ENCODE data around the gene NCR2. TPM values are rescaled to one million over a fixed set of nuclear protein-coding genes. Genes with fewer than 3 reads are reported as not detected.

NCR2 gene
- total RNA-seq, 1 donor from 2014 or later, result not detected

DNA sequence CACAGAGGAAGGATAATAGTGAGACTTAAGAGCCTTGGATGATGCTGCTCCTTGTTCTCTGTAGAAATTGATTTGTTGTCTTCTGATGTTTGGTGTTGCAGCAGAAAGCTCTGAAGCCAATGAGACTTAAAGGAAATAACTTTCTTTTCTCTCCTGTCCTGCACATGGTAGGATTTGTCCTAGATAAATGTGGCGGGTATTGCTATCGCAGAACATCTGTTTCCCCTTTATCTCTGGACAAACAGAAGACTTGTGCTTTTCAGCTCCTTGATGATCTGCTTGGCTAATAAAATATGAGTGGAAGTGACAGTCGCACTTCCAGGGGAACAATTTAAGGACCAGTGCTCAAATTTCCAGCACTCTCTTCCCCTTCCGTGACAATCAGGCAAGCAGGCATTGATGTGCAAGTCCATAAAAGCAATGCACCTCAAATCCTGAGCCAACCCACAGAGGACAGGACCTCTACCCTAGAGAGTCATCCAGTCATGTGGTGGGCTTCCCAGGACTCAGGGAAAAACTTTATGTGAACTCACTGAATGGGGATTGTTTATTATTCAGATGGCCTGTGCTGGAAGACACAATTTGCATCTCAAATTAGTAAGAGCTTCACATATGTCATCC, 9.9 kb upstream of the NCR2 start:
- no peak for DNase-seq (ENCODE audit: missing footprints)
- intact Hi-C loops (cut with DNase I), result no loop called here
- ATAC-seq, result no peak

DNA sequence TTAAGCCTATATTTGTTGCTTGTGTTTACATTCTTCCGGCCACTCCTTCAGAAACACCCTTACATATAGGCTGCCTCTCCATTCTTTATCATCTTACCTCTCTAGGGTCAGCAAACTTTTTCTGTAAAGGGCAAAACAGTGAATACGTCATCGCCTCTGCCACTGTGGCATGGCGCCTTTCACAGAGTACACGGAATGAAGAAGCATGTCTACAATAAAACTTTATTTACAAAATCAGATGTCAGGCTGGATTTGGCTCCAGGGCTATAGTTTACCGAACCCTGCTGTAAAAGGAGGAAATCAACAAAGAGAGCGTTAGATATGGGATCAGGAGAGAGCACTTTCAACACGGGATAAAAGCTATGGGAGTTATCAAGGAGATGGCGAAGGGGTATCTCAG, 9.3 kb upstream of the NCR2 start:
- DNase-seq (ENCODE audit: missing footprints) (no peak), ATAC-seq (no peak)
- intact Hi-C loops (cut with DNase I), result no loop called here

DNA sequence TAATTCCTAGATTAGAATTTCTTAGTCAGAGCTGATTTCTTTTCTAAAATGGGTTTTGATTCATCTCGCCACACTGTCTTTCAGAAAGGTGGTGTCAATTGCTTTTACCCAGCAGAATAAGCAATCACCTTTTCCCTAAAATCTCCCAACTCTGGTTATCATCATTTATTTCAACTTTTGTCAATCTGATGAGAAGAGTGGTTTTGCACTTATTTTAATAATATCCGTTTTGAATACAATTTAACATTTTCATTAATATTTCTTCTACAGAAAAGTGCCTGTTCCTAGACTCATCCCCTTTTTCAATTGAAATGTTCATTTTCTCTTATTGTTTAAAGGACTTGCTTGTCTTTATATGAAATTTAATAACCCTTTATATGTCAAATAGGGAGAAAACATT, 8.2 kb upstream of the NCR2 start:
- intact Hi-C loops (cut with DNase I), result no loop called here
- ATAC-seq (no peak), DNase-seq (ENCODE audit: missing footprints) (no peak)

DNA sequence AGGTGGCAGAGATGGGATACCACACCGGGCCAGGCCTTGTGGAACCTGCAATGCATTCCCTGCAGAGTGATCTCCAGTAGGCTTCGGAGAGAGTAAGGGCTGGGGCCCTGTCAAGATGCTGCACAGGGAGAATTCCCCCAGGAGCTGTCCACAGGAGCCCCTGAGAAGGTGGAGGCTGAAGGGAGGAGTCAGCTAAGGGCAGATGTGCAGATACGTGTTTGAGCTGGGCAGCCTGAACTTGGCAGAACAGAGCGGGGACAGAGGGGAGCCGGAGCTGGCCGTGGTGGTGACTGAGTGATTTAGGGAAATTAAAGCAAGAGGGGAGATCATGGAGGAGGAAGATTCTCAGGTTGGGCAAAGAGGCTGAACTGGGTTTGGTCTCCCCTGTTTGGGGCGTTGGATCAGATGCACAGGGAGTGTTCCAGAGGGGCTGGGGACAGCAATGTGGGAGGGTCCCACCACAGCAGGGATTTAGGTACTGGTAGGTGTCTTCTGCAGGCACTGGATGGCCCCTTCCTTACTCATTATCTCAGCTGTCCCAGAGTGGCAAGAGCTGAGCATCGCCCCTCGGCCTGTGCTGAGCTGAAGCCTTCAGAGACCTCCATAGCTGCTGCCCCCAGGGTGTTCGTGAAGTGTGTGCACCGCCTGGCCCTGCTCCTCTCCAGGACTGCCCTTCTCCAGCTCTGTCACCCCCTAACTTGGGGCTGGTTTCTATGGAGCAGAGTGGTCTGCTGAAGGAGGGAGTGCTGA, 3.8 kb upstream of the NCR2 start:
- no peak for DNase-seq (ENCODE audit: missing footprints)
- intact Hi-C loops (cut with DNase I), result no loop called here
- no peak for ATAC-seq

DNA sequence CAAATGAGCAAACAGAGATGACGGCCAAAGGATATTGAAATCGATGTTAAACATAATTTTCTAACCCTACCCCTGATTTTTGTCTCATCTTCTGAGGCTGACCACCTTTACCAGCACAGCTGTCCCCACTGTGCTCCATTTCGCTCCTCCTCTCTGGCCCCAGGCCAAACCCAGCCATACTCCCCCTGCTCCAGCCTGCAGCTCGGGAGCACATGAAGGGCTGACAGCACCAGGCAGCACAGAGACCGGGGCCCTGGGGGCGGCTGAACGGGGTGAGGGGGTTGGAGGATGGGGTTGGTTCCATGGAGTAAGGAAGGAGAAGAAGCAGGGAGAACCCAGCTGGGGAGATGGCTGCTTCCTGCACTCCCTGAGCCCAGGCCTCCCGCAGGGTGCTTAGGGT, 3.2 kb upstream of the NCR2 start:
- intact Hi-C loops (cut with DNase I), result no loop called here
- no peak for DNase-seq (ENCODE audit: missing footprints)
- ATAC-seq, result no peak

DNA sequence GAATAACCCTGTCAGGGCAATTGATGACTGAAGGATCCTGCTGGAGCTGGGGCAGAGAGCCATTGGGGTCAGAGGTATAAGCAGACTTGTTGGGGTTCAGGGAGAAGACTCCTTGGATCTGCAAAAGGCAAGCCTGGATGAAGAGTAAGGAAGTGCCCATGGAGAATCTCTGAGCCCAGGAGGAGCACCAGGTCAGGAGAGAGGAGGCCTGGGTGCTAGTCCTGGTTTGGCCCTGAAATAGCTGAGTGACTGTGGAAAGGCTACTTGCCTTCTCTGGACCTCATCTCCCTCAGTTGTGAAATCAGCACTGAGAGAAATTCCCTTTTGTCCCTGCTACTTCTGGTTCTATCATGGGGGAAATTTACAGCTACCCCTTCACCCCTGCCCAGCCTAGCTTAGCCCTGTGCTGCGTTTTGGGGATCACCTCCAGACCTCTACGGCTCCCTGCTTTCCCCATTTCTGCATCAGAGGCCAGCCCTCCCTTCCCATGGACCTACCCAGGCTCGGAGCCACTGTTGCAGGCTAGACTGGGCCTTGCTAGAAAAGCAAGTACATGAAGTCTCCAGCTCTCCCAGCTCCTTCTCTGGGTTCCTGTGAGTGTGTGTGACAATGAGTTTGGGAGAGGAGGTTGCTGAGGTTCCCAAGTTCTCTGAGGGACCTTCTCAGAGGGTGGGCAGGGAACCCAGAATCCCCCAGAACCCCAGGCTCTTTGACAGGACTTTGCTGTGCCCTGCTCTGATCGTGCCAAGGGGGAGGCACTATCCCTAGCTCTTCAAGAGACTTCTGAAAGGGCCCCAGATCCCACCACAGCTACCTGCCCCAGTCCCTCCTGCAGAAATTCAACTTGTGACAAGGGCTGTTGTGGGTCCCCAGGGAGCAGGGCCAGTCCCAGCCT, 2.3 kb upstream of the NCR2 start:
- DNase-seq (ENCODE audit: missing footprints) (no peak), ATAC-seq (no peak)
- intact Hi-C loops (cut with DNase I), result no loop called here

DNA sequence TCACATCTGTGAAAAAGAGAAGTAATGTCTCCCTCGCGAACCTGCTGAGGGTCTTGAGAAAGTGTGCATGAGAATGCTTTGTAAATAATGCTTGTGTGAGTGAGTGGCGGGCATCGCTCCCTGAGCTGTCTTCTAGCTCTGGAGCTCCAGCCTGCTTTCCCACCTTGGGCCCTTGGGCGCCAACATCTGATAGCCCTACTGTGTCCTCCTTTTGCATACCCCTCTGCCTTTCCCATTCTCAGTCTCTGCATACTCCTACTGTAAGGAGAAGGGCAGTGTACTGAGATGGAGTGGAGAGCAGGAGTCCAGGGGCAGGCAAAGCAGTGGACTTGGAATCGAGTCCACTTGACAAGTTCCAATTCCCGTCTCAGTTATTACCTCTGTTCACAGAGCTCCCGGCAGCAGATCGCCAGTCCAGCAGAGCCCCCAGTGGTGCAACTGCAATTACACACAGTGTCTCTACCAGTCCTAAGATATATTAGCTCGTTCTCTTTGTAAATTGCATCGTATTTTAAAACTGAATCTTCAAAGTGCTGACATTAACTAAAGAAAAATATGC, 847 bp upstream of the NCR2 start:
- DNase-seq (ENCODE audit: missing footprints) (no peak), ATAC-seq (no peak)
- intact Hi-C loops (cut with DNase I), result no loop called here

DNA sequence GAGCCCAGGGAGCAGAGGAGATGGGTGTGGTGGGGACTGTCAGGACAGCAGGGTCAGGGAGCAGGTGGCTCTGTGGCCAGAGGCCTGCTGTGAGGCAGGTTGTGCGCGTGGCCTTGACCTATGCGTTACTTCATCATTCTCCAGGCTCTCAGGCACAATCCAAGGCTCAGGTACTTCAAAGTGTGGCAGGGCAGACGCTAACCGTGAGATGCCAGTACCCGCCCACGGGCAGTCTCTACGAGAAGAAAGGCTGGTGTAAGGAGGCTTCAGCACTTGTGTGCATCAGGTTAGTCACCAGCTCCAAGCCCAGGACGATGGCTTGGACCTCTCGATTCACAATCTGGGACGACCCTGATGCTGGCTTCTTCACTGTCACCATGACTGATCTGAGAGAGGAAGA, 535 bp downstream of the NCR2 start:
- no peak for ATAC-seq
- intact Hi-C loops (cut with DNase I), result no loop called here
- no peak for DNase-seq (ENCODE audit: missing footprints)

DNA sequence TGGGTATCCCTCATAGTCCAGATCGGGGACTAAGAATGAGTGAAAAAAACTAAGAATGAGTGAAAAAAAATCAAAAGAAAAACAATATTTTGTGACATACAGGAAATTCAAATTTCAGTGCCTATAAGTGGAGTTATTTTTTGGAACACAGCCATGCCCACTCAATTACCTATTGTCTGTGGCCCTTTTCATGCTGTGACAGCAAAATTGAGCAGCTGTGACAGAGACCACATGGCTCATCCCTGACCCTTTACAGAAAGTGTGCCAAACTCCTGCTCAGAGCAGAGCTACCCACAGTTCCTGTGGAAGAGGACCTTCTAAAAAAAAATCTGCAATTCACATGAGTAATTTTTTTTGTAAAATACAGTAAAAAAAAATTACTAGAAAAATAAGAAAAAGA, 1.4 kb downstream of the NCR2 start:
- no peak for DNase-seq (ENCODE audit: missing footprints)
- intact Hi-C loops (cut with DNase I), result no loop called here
- ATAC-seq, result no peak

DNA sequence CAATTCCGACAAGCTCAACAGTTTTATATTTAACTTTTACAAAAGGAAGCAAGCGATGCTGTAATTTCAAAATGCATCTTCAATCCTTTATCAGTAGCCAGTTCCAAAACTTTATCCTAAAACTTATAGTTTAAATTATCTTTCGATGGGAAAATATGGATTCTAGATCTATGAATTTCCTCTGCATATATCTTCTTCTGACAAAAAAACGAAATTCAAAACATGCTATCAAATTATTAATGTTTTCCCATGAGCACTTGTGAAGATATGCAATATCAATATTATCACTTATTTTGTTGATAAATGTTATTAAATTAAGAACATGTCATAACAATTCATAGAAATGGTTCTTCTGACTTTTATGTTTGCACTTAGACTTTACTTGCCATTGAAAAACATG, 2.3 kb downstream of the NCR2 start:
- DNase-seq (ENCODE audit: missing footprints) (no peak), ATAC-seq (no peak)
- intact Hi-C loops (cut with DNase I), result no loop called here

DNA sequence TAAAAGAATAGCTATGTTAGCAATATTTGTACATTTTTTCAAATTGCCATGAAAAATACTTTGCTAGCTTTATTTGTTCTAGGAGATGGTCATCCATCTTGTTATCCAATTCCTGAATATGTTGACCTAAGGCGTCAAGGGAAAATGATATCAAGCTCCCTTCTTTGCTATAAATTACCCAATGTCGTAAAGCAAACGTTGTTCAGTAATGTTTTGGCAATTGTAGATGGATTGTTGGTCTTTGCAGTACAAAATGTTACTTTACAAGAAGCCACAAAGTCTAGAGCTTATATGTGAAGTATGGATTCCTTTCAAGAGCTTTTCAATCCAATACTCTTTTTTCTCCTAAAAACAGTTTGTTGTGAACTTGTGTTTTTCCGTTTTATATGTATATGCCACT, 3.3 kb downstream of the NCR2 start:
- ATAC-seq, result no peak
- intact Hi-C loops (cut with DNase I), result no loop called here
- no peak for DNase-seq (ENCODE audit: missing footprints)

DNA sequence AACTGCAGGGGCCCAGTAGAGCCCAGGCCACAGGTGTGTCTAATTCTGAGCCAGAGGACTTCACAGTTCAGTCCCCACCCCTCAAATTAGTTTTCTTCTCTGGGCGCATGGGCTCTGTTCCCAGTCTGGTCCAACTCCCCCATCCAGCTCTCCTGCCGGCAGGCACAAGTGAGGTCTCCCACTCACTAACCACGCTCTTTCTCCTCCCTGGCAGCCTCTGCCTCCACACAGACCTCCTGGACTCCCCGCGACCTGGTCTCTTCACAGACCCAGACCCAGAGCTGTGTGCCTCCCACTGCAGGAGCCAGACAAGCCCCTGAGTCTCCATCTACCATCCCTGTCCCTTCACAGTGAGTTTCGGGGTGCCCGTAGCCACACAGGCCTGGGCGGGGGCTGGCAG, 6.2 kb downstream of the NCR2 start:
- ATAC-seq, result no peak
- no peak for DNase-seq (ENCODE audit: missing footprints)
- intact Hi-C loops (cut with DNase I), result no loop called here

DNA sequence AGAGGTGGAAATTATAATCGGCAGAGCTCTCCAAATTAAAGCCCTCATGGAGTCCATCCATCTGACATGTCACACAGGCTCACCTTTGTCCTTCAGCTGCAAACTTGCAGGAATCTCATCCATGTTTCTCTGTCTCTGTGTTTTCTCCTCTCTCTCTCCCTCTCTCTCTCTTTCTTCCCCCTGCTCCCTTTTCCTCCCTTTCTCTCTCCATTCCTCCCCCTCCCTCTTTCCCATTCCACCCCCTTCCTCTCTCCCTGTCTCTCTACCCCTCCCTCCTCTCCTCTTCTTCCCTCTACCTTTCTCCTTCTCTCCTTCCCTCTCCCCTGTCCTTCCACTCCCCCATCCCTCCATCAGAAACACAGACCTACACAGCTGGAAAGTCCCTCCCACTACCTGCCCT, 6.8 kb downstream of the NCR2 start:
- DNase-seq (ENCODE audit: missing footprints) (no peak), ATAC-seq (no peak)
- intact Hi-C loops (cut with DNase I), result no loop called here

DNA sequence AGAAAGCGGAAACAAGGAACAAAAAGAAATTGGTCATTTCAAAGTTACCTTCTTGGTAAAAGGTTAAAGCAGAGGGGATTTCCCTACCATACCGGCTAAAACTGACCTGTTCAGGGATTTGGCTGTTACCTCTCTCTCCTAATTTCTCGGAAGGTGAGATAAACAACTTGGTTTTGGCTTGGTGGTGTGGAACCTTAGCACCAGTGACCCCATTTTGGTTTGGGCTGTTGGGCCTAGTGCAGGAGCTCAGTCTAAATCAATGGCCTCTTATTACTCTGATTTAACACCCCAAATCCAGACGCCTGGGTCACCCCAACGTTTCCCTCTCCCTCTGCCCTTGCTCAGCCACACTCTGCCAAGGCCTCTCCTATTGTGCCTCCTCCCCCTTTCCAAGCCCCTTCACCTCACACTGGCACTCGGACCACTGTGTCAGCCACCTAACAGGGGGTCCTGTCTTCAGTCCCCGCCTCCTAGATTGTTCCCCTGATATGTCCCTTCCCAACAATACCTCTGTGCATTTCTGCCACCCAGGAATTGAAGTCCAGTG, 8.3 kb downstream of the NCR2 start:
- DNase-seq (ENCODE audit: missing footprints) (no peak), ATAC-seq (no peak)
- intact Hi-C loops (cut with DNase I), result no loop called here

DNA sequence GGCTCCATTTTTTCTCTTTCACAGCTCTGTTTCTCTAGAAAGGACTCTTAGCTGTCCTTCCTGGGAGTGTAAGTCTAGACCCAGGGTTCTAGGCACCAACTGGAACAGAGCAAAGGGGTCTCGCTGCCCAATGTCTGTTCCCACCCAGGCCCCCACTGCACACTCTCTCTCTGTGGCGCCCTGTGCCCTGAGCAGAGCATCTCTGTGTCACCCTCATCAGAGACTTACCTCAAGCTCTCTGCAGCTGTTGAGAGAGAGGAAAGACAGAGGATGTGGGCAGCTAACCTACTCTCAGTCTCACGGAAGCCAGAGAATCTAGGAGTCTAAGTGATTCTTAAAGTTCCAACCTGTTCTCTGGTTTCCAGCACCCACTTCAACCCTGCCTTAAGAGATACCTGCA, 9.5 kb downstream of the NCR2 start:
- intact Hi-C loops (cut with DNase I), result no loop called here
- no peak for ATAC-seq
- DNase-seq (ENCODE audit: missing footprints), result no peak

DNA sequence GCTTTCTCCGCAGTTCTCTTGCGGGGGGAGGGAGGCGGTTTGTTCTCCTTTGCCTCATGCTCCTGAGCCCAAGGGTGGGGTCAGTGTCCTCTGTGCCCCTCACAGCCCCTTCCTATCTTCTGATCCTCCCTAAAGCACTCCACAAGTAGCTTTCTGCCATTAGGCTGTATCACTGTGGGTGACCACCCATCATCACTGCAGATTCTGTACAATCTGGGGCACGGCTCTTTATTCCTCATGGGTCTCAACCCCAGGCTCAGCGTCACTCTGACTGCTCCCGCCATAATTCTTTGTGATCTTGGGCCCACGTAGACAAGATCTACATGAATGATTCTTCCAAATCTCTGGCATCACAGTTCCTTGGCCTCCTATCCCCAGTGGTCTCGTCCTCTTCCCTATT, 10.5 kb downstream of the NCR2 start:
- ATAC-seq (no peak), DNase-seq (ENCODE audit: missing footprints) (no peak)
- intact Hi-C loops (cut with DNase I), result no loop called here

DNA sequence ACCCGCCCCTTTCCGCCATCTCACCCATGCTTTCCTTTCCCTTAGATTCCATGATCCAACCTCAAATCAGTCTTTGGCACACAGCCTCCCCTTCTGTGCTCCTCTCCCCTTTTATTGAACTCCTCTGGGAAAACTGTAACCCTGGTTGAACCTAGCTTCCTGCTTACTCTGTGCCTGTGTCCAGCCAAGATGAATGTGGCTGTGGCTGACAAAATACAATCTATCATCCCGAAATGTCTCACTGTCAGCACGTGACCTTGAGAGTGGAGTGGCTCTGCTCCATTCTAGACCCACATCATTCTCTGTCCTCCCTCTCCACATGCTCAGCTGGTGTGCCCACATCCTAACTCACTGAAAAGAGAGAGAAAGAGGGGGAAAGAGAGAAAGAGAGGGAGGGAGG, 11.0 kb downstream of the NCR2 start:
- DNase-seq (ENCODE audit: missing footprints), result no peak
- intact Hi-C loops (cut with DNase I), result no loop called here
- no peak for ATAC-seq

DNA sequence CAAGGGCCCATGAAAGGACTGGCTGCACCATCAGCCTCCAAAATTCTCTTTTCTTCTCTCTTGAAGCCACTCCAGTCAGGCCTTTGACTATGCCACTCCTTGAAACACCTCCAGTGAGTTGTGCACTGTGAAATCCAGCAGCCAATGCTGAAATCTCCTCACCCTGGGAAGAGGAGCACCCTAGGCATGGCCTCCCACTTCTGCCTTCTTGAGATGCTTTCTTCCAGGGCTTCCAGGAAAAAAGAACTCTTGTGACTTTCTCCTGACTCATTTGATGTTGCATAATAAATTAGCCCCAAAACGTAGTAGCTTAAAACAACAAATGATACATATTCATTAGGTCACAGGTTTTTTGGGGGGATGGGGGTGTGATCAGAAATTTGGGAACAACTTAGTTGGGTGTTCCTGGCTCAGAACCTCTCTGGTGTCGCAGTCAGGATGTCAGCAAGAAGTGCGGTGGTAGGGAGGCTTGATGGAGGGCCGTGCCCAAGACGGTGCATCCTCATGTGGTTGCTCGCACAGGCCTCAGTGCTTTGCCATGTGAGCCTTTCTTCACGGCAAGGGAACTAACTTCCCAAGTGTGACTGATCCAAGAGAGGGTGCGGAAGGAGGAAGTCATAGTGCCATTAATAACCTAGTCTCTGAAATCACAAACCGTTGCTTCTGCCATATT, 12.1 kb downstream of the NCR2 start:
- intact Hi-C loops (cut with DNase I), result no loop called here
- DNase-seq (ENCODE audit: missing footprints), result no peak
- no peak for ATAC-seq

DNA sequence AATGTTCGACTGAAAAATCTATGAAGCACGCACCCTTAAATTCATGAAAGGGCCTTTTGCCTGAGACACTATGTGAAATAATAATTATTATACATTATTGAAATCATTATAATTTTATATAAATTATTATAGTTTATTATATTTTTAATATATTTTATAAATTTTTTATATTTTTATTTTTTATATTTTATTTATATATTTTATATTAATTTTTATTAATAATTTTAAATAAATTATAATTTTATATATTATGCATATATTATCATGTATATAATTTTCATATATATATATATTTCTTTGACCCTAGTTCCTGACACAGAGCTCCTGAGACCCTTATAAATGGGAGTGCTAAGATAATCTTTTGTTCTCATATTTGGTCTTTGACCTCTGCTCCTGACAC, 13.5 kb downstream of the NCR2 start:
- DNase-seq (ENCODE audit: missing footprints) (no peak), ATAC-seq (no peak)
- intact Hi-C loops (cut with DNase I), result no loop called here

Measured in Right ventricle myocardium inferior (tissue), 1 donor.